Activated CD4-positive, alpha-beta T cell treated with anti-CD3 and anti-CD28 coated beads, Interleukin-2, amount 10 ng/mL, durations not matched to agents 24 days and 14 days (primary cell): Measurements from ENCODE around the gene CKS1B. TPM values are rescaled to one million over a fixed set of nuclear protein-coding genes. Genes with fewer than 3 reads are reported as not detected.

Experiments used
- DNase-seq: peaks from one replicate; pipeline ENCODE4 v3.0.0; 2022
- H3K27ac Mint-ChIP-seq: one replicate; pipeline ENCODE4 v1.8.0; 2022; ENCODE audit warnings: mild to moderate bottlenecking, mixed read lengths
- H3K27me3 Mint-ChIP-seq: one replicate; pipeline ENCODE4 v1.8.0; 2022; ENCODE audit warnings: mixed read lengths
- H3K36me3 Mint-ChIP-seq: one replicate; pipeline ENCODE4 v1.8.0; 2022; ENCODE audit warnings: low read depth, mild to moderate bottlenecking, mixed read lengths
- H3K4me1 Mint-ChIP-seq: one replicate; pipeline ENCODE4 v1.8.0; 2021; ENCODE audit warnings: mixed read lengths
- H3K4me3 Mint-ChIP-seq: one replicate; pipeline ENCODE4 v1.8.0; 2022; ENCODE audit warnings: mild to moderate bottlenecking, moderate library complexity, mixed read lengths
- H3K9me3 Mint-ChIP-seq: one replicate; pipeline ENCODE4 v1.8.0; 2021; ENCODE audit warnings: mixed read lengths
- intact Hi-C: fragments of 100-400 bp; cut with micrococcal nuclease; formaldehyde crosslinking; loops from one replicate; pipeline ENCODE4 v1.15.1; 2023
- total RNA-seq: library from RNA; stranded (reverse); gene quantifications from 2 replicates; pipeline ENCODE4 v1.2.3, GENCODE V29; 2022

CKS1B gene
- total RNA-seq, 1 donor from 2014 or later = 181 TPM

DNA sequence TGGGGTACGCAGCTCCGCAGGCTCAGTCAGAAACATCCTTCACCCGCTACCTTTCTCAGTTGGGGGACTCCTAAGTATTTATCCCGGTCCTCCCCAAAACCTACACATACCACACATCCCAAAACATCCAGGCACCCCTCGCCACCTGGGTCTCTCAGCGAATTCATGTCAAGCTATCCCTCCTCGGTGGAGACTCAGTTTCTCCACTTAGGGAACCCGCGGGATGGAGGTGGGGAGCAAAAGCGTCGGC is 26.9 kb downstream of the CKS1B start:
- no peaks in the 10 kb centered on the region for H3K27me3 Mint-ChIP-seq
- H3K4me1 Mint-ChIP-seq = peaks cover 53% of the 10 kb centered on the region

DNA sequence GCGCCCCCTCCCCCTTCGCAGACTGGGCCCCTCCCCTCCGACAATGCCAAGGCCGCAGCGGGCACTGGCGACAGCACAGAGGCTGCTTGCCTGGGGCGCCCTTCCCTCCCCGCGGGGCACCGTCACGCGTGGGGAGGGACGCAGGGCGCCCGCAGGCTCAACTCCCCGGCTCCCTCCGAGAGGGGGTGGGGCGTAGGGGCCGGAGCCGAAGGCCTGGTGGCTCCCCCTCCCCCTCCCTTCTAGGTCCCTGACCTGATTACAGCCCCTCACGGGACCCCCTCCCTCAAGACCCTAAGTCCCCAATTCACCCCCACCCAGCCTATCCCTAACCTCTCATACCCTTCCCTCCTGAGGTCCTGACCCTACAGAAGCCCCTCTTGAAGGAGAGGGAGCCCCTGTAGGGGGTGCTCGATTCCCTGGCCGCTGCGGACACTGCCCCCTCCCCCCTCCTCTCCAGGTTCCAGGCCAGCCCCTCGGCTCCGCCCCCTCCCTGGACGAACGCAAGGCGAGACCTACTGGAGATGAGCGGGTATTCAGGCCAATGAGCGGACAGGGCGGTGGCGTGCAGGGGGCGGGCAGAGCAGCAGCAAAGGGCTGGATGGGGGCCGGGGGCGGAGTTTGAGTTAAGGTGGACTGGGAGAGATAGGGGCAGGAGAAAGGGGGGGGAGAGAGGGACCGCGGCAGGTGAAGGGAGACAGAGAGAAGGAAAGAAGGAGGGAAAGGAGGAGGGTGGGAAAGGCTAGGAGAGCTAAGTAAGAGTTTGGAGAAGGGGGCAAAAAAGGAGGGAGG is 27.4 kb downstream of the CKS1B start:
- H3K4me3 Mint-ChIP-seq = peak overlapping the region; percentile 99
- no peaks in the 10 kb centered on the region for H3K27me3 Mint-ChIP-seq
- intact Hi-C loops = loop anchor here (1.0 to 5.0 kb wide), 6 partner anchors 15 to 443 kb away; partner anchors contain the start of genes EFNA4, SLC50A1 and UBE2Q1
- H3K4me1 Mint-ChIP-seq = peaks cover 58% of the 10 kb centered on the region
- H3K36me3 Mint-ChIP-seq = peaks cover 20% of the 10 kb centered on the region
- peak; percentile 99 for DNase-seq
- no peaks in the 10 kb centered on the region for H3K9me3 Mint-ChIP-seq
- H3K27ac Mint-ChIP-seq = peak overlapping the region; percentile 98

More for the DNA sequence above, 26.9 kb downstream of the CKS1B start:
- Mint-ChIP-seq H3K9me3 (no peaks in the 10 kb centered on the region), H3K27ac (peak overlapping the region; percentile 93), H3K4me3 (peak overlapping the region; percentile 99), H3K36me3 (peaks cover 16% of the 10 kb centered on the region)
- intact Hi-C loops = loop anchor here (1.0 to 5.0 kb wide), 5 partner anchors 16 to 443 kb away; partner anchors contain the start of genes EFNA4, SLC50A1 and UBE2Q1
- no peak for DNase-seq

DNA sequence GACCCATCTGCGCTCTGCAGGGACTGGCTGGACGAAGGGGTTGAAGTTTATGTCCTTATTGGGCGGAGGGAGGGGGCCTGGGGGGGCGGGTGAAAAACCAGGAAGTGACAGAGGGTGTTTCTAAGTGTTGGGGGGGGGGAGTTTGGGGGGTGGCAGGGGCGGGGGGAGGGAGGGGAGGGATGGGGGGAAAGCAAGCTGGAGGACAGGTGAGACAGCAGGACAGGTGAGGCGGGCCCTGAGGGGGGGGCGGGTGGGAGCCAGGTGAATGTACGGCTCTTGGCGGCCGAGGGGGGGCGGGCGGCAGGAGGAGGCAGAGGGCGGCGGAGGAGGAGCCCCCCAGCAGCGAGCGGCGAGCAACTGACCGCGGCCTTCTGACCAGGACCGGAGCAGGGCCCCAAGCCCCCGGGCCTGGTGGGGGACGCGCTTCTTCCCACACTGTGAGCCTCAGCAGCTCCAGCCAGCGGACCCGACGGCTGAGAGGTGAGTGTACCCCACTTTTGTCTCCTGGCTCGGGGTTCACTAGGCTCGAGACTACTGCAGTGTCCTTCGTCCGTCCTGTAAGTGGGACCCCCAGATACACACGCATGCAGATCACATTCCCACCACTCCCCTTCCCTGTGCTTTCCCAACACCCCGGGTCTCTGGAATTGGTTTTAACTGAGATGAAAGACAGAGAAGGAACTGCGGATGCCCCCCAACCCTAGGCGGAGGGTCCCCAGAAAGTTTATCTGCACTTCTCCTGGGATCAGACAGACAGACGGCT is 28.2 kb downstream of the CKS1B start, which contains the start of gene ZBTB7B:
ZBTB7B (plus strand) TSS at position 339 of the 763 bp plus-strand sequence. CDS start 11,859 bp downstream, outside the sequence.
- peaks cover 58% of the 10 kb centered on the region for H3K4me1 Mint-ChIP-seq

DNA sequence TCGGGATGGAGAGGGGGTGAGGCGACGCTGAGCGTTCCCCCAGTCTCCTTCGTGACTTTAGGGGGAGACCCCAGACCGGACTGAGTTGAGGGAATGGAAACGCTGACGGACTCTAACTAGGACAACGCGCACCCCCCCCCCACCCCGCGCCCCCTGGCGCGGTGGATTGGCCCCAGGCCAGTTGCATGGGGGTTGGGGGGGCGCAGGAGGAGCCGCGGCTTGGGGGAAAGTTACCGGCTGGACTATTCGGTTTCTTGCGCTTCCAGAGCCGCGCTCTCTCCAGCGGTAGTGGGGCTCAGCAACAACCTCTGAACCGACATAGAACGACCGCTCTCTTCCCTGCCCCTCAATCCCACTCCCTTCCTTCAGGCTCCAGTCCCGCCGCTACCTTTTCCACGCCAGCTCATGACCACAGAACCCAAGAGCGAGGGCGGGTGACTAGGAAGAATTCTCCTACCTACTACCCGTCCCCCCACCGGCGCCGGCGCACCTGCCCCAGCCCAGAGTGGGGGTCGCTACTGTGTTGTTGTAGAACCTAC is 28.8 kb downstream of the CKS1B start:
- peak; percentile 75 for DNase-seq
- H3K4me3 Mint-ChIP-seq = peak overlapping the region; percentile 99
- no peaks in the 10 kb centered on the region for H3K27me3 Mint-ChIP-seq
- no peaks in the 10 kb centered on the region for H3K9me3 Mint-ChIP-seq
- intact Hi-C loops = loop anchor here (2.0 to 5.0 kb wide), 4 partner anchors 59 to 189 kb away; partner anchors contain the start of genes EFNA4 and SLC50A1
- H3K36me3 Mint-ChIP-seq = peaks cover 20% of the 10 kb centered on the region
- peak overlapping the region; percentile 96 for H3K27ac Mint-ChIP-seq
- peaks cover 54% of the 10 kb centered on the region for H3K4me1 Mint-ChIP-seq

More for the DNA sequence above, 28.2 kb downstream of the CKS1B start, which contains the start of gene ZBTB7B:
- no peaks in the 10 kb centered on the region for H3K9me3 Mint-ChIP-seq
- no peaks in the 10 kb centered on the region for H3K27me3 Mint-ChIP-seq
- H3K36me3 Mint-ChIP-seq = peaks cover 20% of the 10 kb centered on the region
- H3K4me3 Mint-ChIP-seq = peak within 1 kb of the TSS; percentile 99
- intact Hi-C loops = loop anchor here (2.0 to 5.0 kb wide), 4 partner anchors 60 to 190 kb away; partner anchors contain the start of genes EFNA4 and SLC50A1
- DNase-seq = peak; percentile 74
- peak within 1 kb of the TSS; percentile 98 for H3K27ac Mint-ChIP-seq

DNA sequence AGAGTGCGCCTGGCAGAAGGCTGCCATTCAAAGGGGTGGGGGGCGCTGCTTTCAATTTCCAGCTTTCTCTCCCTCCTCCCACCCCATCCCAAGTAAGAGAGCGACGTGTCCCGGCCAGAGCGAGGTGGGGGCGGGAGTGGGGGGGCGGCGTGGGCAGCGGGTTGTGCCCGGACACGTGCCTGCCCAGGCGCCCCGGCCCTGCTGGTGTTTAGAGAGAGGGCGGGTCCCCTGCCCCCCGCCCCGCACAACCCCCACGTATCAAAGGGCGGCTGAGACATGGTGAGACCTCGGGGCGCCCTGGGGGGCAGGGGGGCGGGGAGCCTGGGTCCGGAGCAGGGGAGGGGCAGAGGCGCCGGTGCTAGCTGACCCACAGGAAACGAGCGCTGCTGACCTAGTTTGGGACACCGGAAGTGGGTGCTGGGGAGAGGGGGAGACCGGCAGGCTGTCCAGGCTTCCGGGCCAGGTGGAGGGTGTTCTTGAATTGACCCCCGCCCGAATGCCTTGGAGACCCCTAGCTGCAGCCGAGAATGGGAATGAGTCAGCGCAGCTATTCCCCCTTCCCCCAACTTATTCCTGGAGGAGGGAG is 29.4 kb downstream of the CKS1B start:
- peak; percentile 77 for DNase-seq
- intact Hi-C loops = loop anchor here (2.0 to 5.0 kb wide), 4 partner anchors 58 to 188 kb away; partner anchors contain the start of genes EFNA4 and SLC50A1
- peaks cover 54% of the 10 kb centered on the region for H3K4me1 Mint-ChIP-seq
- no peaks in the 10 kb centered on the region for H3K9me3 Mint-ChIP-seq
- no peaks in the 10 kb centered on the region for H3K27me3 Mint-ChIP-seq
- H3K27ac Mint-ChIP-seq = peak overlapping the region; percentile 96
- peaks cover 23% of the 10 kb centered on the region for H3K36me3 Mint-ChIP-seq
- H3K4me3 Mint-ChIP-seq = peak overlapping the region; percentile 99

DNA sequence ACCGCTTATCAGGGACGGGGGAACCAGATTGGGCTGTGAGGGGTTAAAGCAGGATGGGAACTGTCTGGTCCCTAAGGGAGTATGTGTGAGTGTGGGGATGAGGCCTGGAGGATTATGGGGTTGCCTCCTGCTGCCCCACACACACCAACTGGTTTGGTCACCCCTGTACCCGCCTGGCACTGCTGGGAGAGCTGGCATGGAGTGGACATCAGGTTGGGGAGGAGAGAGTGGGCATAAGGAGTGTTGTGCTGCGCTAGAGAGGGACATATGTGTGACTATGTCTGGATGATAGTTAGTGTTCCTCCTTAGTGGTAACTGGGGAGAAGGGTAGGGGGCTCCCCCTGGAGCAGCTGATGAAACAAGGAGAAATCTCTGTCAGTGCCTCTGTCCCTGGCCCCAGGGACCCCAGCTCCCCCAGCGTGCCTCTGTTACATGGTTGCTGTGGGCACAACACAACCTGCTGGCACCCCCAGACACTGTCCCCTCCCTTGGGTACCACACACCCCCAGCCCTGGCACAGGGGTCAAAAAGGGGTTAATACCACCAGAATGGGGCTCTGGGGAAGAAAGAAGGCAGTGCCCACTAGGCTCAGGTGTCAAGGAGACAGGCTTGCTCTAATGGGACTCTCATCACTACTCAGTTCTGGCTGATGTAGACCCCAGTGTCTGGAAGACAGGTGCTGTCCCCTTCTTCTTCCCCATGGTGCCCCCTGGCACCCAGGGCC is 30.0 kb downstream of the CKS1B start:
- peaks cover 50% of the 10 kb centered on the region for H3K4me1 Mint-ChIP-seq
- H3K4me3 Mint-ChIP-seq = peak overlapping the region; percentile 99
- no peak for DNase-seq
- intact Hi-C loops = loop anchor here (5.0 kb wide), 4 partner anchors 58 to 257 kb away; partner anchors contain the start of genes EFNA4 and SLC50A1
- H3K27me3 Mint-ChIP-seq = no peaks in the 10 kb centered on the region
- H3K9me3 Mint-ChIP-seq = no peaks in the 10 kb centered on the region
- H3K36me3 Mint-ChIP-seq = peaks cover 29% of the 10 kb centered on the region
- peak overlapping the region; percentile 94 for H3K27ac Mint-ChIP-seq

DNA sequence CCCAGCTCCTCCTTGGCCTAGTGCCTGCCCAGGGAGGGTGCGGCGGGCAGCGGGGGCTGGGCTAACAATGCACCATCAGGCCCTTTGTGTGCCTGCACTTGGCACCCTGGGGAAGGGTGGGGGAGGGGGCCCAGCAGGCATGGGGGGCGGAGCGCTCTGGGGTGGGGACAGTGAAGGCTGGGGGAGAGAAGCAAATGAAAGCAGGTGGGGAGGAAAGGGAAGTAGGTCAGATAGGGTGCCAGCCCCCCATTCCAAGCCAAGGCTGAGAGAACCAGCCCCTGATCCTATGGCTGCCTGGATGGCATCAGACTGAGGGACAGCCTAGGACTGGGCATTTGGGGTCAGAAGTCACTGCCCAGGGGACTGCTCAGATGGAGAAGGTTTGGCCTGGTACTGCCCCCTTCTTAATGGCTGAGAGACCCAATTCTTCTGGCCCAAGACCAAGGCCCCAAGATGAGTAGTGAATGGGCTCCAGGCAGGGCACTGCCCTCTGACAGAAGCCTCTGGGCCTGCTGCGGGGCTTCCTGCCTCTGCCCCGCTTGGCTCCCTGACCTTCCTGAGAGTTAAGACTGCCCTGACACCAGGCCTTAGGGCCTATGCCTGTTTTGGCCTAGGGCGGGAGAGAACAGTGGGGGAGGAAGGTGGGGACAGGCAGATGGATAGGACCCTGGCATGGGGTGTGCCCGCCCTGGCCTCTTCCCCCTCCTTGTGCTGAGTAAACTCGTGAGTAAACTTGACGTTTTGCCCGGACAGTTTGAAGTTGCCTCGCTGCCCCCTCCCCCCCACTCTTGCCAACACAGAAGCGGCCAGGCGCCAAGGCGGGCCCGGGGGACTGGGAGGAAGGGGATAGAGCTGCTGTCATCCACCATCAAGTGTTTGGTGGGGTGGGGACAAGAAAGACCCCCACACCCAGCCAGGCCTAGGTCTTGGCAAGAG is 30.9 kb downstream of the CKS1B start:
- peak; percentile 66 for DNase-seq

DNA sequence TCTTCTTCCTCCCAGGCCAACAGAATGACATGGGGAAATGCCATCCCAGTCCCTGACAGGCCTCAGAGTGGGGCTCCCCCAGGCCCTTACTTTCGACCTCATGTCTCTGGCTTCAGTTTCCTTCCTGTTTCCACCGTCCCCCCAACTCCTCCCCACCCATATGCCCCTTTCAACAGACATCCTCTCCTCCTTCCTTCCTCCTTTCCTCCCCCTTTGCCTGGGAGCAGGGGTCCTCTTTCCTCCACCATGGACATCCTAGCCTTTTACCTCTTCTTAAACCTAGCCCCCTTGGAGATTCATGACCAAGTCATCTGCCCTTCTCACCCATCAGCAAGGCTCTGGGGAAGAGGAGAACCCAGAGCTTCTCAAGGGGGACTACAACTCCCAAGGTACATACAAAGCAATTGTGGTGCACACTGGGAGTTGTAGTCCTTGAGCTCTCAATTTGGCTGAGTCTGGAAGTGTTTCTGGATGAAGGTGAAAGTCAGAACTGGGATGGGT is 32.2 kb downstream of the CKS1B start:
- H3K36me3 Mint-ChIP-seq = peaks cover 43% of the 10 kb centered on the region
- intact Hi-C loops = loop anchor here (5.0 kb wide), 1 partner anchor 259 kb away; no protein-coding TSS in a partner anchor
- peak overlapping the region; percentile 96 for H3K27ac Mint-ChIP-seq
- H3K9me3 Mint-ChIP-seq = no peaks in the 10 kb centered on the region
- no peaks in the 10 kb centered on the region for H3K27me3 Mint-ChIP-seq
- peak; percentile 85 for DNase-seq
- H3K4me1 Mint-ChIP-seq = peaks cover 53% of the 10 kb centered on the region
- H3K4me3 Mint-ChIP-seq = peak overlapping the region; percentile 99

More for the DNA sequence above, 30.9 kb downstream of the CKS1B start:
- H3K27me3 Mint-ChIP-seq = no peaks in the 10 kb centered on the region
- no peaks in the 10 kb centered on the region for H3K9me3 Mint-ChIP-seq
- H3K4me1 Mint-ChIP-seq = peaks cover 49% of the 10 kb centered on the region
- H3K36me3 Mint-ChIP-seq = peaks cover 36% of the 10 kb centered on the region
- H3K4me3 Mint-ChIP-seq = peak overlapping the region; percentile 99
- H3K27ac Mint-ChIP-seq = peak overlapping the region; percentile 96
- intact Hi-C loops = loop anchor here (5.0 kb wide), 1 partner anchor 258 kb away; no protein-coding TSS in a partner anchor

DNA sequence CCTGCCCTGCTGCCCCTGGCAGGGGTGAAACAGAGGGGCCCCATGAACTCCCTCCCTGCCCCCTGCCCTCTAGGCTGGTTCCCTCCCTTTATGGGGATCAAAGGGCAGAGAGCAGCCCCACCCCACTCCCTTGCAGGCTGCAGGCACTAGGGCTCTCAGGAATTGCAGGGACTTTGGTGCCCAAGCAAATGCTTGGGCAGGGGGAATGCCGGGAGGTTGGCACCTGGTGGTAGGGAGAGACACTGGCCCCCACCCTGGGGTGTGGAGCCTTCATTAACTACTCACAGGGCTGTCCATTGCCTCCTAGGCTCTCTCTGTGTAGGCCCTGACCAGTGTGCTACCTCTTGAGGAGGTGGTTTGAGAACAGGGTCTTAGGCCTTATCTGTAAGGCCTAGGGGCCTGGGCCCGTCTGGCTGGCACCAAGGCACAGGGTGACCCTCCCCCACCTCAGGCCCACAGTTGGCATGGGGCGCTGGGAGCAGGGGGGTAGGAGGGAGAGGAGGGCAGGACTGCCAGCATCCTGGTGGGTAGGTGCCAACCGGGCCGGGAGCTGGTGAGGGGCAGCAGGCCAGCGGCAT is 32.9 kb downstream of the CKS1B start:
- H3K4me3 Mint-ChIP-seq = peak overlapping the region; percentile 99
- DNase-seq = peak; percentile 70
- H3K27ac Mint-ChIP-seq = peak overlapping the region; percentile 96
- H3K36me3 Mint-ChIP-seq = peaks cover 44% of the 10 kb centered on the region
- H3K4me1 Mint-ChIP-seq = peaks cover 53% of the 10 kb centered on the region
- no peaks in the 10 kb centered on the region for H3K27me3 Mint-ChIP-seq
- intact Hi-C loops = loop anchor here (5.0 kb wide), 1 partner anchor 260 kb away; no protein-coding TSS in a partner anchor
- no peaks in the 10 kb centered on the region for H3K9me3 Mint-ChIP-seq

DNA sequence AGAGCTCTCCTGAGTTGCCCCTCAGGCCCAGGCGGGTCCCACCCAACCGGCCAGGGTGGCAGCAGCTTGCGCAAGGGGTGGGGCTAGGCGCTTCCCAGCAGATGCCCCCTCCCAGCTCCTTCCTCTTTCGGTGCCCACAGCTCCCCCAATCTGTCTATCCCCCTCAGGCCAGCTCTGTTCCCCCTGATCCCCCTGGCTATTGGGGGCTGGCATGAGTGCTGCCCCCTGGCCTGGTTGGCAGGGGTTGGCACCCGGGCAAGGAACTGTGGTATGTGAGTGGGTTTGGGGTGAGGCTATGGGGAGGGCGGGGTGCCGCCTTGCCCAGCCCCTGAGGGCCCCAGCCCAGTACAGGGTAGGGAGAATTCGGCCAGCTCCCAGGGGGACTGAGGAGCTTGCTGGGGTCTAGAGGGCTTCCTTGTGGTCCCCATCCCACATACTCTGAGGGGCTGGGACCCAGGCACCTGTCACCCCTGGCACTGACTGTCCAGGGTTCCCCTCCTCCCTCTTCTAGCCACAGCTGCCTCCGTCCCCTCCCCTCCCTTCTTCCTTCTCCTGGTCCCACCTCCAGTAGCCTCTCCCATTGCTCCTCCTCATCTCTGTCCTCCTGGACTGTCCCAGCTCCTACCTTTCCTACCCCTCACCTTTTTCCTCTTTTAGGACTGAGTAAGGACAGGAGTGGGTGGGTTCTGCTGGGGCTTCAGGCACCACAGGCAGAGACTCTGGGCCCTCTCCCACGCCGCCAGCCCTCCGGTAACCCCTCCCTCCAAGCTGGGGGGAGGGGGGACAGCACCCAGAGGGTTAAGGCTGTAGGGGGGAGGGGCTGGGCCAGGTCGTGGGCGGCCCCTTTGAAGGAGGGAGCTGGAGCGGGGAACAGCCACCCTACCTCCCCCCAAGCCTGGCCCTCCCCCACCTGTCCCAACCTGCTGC is 33.8 kb downstream of the CKS1B start:
- Mint-ChIP-seq H3K27ac (peak overlapping the region; percentile 96), H3K4me3 (peak overlapping the region; percentile 97)

More for the DNA sequence above, 33.8 kb downstream of the CKS1B start:
- Mint-ChIP-seq H3K36me3 (peaks cover 54% of the 10 kb centered on the region), H3K9me3 (no peaks in the 10 kb centered on the region), H3K27me3 (no peaks in the 10 kb centered on the region), H3K4me1 (peaks cover 63% of the 10 kb centered on the region)
- intact Hi-C loops = loop anchor here (1.0 to 5.0 kb wide), 2 partner anchors 8 to 261 kb away; no protein-coding TSS in a partner anchor
- DNase-seq = peak; percentile 92
